Measurements from ENCODE around the gene PRR5L. TPM values are rescaled to one million over a fixed set of nuclear protein-coding genes. Genes with fewer than 3 reads are reported as not detected.

Gene PRR5L
- total RNA-seq, 1 donor from 2014 or later = 15.7 TPM

- Histone ChIP-seq H3K4me1 (ENCODE audit: control insufficient read depth in 3 of 3, insufficient read depth in 3 of 3, low read length in 3 of 3) (peaks cover 0 to 7% (median 6%) of the 10 kb centered on the region in 3 donors), H3K27ac (ENCODE audit: low read depth, low read length) (no peak overlapping the region), H3K9me3 (ENCODE audit: control insufficient read depth in 3 of 3, low read length in 3 of 3) (no peaks in the 10 kb centered on the region), H3K9ac (ENCODE audit: low read depth in 1 of 3, low read length in 3 of 3) (peak overlapping the region in 1 of 3 donors; percentile 34), H3K36me3 (ENCODE audit: control insufficient read depth in 3 of 3, insufficient read depth in 3 of 3, low read length in 3 of 3) (peaks cover 17 to 51% (median 27%) of the 10 kb centered on the region in 3 donors), H3K4me3 (ENCODE audit: low read length in 3 of 3) (no peak overlapping the region), H3K27me3 (ENCODE audit: control insufficient read depth in 3 of 3, insufficient read depth in 3 of 3, low read length in 3 of 3) (no peaks in the 10 kb centered on the region)
Measured at GRCh38 chr11:36278531-36279282, 17.4 kb upstream of the PRR5L start.

- H3K4me1 ChIP-seq (ENCODE audit: control insufficient read depth in 3 of 3, insufficient read depth in 3 of 3, low read length in 3 of 3) = peaks cover 0 to 7% (median 6%) of the 10 kb centered on the region in 3 donors
- H3K9me3 ChIP-seq (ENCODE audit: control insufficient read depth in 3 of 3, low read length in 3 of 3) = no peaks in the 10 kb centered on the region
- no peak overlapping the region for H3K9ac ChIP-seq (ENCODE audit: low read depth in 1 of 3, low read length in 3 of 3)
- no peak overlapping the region for H3K27ac ChIP-seq (ENCODE audit: low read depth, low read length)
- no peak overlapping the region for H3K4me3 ChIP-seq (ENCODE audit: low read length in 3 of 3)
- H3K36me3 ChIP-seq (ENCODE audit: control insufficient read depth in 3 of 3, insufficient read depth in 3 of 3, low read length in 3 of 3) = peaks cover 4 to 36% (median 15%) of the 10 kb centered on the region in 3 donors
- no peaks in the 10 kb centered on the region for H3K27me3 ChIP-seq (ENCODE audit: control insufficient read depth in 3 of 3, insufficient read depth in 3 of 3, low read length in 3 of 3)
Measured at GRCh38 chr11:36280531-36280930, 15.6 kb upstream of the PRR5L start.

GRCh38 chr11:36281850-36282249 is 14.2 kb upstream of the PRR5L start:
- Histone ChIP-seq H3K27ac (ENCODE audit: low read depth, low read length) (no peak overlapping the region), H3K27me3 (ENCODE audit: control insufficient read depth in 3 of 3, insufficient read depth in 3 of 3, low read length in 3 of 3) (no peaks in the 10 kb centered on the region), H3K4me3 (ENCODE audit: low read length in 3 of 3) (no peak overlapping the region), H3K9me3 (ENCODE audit: control insufficient read depth in 3 of 3, low read length in 3 of 3) (no peaks in the 10 kb centered on the region), H3K9ac (ENCODE audit: low read depth in 1 of 3, low read length in 3 of 3) (no peak overlapping the region), H3K4me1 (ENCODE audit: control insufficient read depth in 3 of 3, insufficient read depth in 3 of 3, low read length in 3 of 3) (peaks cover 0 to 7% (median 6%) of the 10 kb centered on the region in 3 donors), H3K36me3 (ENCODE audit: control insufficient read depth in 3 of 3, insufficient read depth in 3 of 3, low read length in 3 of 3) (peaks cover 0 to 24% (median 7%) of the 10 kb centered on the region in 3 donors)

- H3K9me3 ChIP-seq (ENCODE audit: control insufficient read depth in 3 of 3, low read length in 3 of 3) = no peaks in the 10 kb centered on the region
- H3K4me1 ChIP-seq (ENCODE audit: control insufficient read depth in 3 of 3, insufficient read depth in 3 of 3, low read length in 3 of 3) = peaks cover 5 to 10% (median 7%) of the 10 kb centered on the region in 3 donors
- H3K27me3 ChIP-seq (ENCODE audit: control insufficient read depth in 3 of 3, insufficient read depth in 3 of 3, low read length in 3 of 3) = no peaks in the 10 kb centered on the region
- H3K36me3 ChIP-seq (ENCODE audit: control insufficient read depth in 3 of 3, insufficient read depth in 3 of 3, low read length in 3 of 3) = peaks cover 0 to 18% (median 7%) of the 10 kb centered on the region in 3 donors
- H3K27ac ChIP-seq (ENCODE audit: low read depth, low read length) = no peak overlapping the region
- no peak overlapping the region for H3K4me3 ChIP-seq (ENCODE audit: low read length in 3 of 3)
- no peak overlapping the region for H3K9ac ChIP-seq (ENCODE audit: low read depth in 1 of 3, low read length in 3 of 3)
Measured at GRCh38 chr11:36282926-36283325, 13.2 kb upstream of the PRR5L start.

- Histone ChIP-seq H3K27me3 (ENCODE audit: control insufficient read depth in 3 of 3, insufficient read depth in 3 of 3, low read length in 3 of 3) (no peaks in the 10 kb centered on the region), H3K36me3 (ENCODE audit: control insufficient read depth in 3 of 3, insufficient read depth in 3 of 3, low read length in 3 of 3) (no peaks in the 10 kb centered on the region), H3K9me3 (ENCODE audit: control insufficient read depth in 3 of 3, low read length in 3 of 3) (no peaks in the 10 kb centered on the region), H3K9ac (ENCODE audit: low read depth in 1 of 3, low read length in 3 of 3) (peak overlapping the region; percentile 69 to 91 (median 84)), H3K27ac (ENCODE audit: low read depth, low read length) (peak overlapping the region; percentile 3), H3K4me1 (ENCODE audit: control insufficient read depth in 3 of 3, insufficient read depth in 3 of 3, low read length in 3 of 3) (peaks cover 2 to 20% (median 17%) of the 10 kb centered on the region in 3 donors), H3K4me3 (ENCODE audit: low read length in 3 of 3) (peak overlapping the region; percentile 87 to 95 (median 89))
Measured at GRCh38 chr11:36288442-36289225, 7.5 kb upstream of the PRR5L start.

- H3K27me3 ChIP-seq (ENCODE audit: control insufficient read depth in 3 of 3, insufficient read depth in 3 of 3, low read length in 3 of 3) = no peaks in the 10 kb centered on the region
- no peaks in the 10 kb centered on the region for H3K9me3 ChIP-seq (ENCODE audit: control insufficient read depth in 3 of 3, low read length in 3 of 3)
- H3K4me1 ChIP-seq (ENCODE audit: control insufficient read depth in 3 of 3, insufficient read depth in 3 of 3, low read length in 3 of 3) = peaks cover 2 to 20% (median 17%) of the 10 kb centered on the region in 3 donors
- peak within 1 kb of the TSS; percentile 87 to 95 (median 89) for H3K4me3 ChIP-seq (ENCODE audit: low read length in 3 of 3)
- H3K9ac ChIP-seq (ENCODE audit: low read depth in 1 of 3, low read length in 3 of 3) = peak within 1 kb of the TSS; percentile 69 to 91 (median 84)
- H3K36me3 ChIP-seq (ENCODE audit: control insufficient read depth in 3 of 3, insufficient read depth in 3 of 3, low read length in 3 of 3) = no peaks in the 10 kb centered on the region
- H3K27ac ChIP-seq (ENCODE audit: low read depth, low read length) = peak within 1 kb of the TSS; percentile 3
Measured at GRCh38 chr11:36289226-36289852, 6.7 kb upstream of the PRR5L start, which contains the start of gene COMMD9. COMMD9 (minus strand) TSS chr11:36289424; CDS start chr11:36289412, 12 bp downstream.

GRCh38 chr11:36292311-36292722 is 3.8 kb upstream of the PRR5L start:
- Histone ChIP-seq H3K4me1 (ENCODE audit: control insufficient read depth in 3 of 3, insufficient read depth in 3 of 3, low read length in 3 of 3) (peaks cover 2 to 20% (median 17%) of the 10 kb centered on the region in 3 donors), H3K4me3 (ENCODE audit: low read length in 3 of 3) (no peak overlapping the region), H3K9me3 (ENCODE audit: control insufficient read depth in 3 of 3, low read length in 3 of 3) (no peaks in the 10 kb centered on the region), H3K36me3 (ENCODE audit: control insufficient read depth in 3 of 3, insufficient read depth in 3 of 3, low read length in 3 of 3) (no peaks in the 10 kb centered on the region), H3K9ac (ENCODE audit: low read depth in 1 of 3, low read length in 3 of 3) (no peak overlapping the region), H3K27me3 (ENCODE audit: control insufficient read depth in 3 of 3, insufficient read depth in 3 of 3, low read length in 3 of 3) (no peaks in the 10 kb centered on the region), H3K27ac (ENCODE audit: low read depth, low read length) (no peak overlapping the region)

- H3K36me3 ChIP-seq (ENCODE audit: control insufficient read depth in 3 of 3, insufficient read depth in 3 of 3, low read length in 3 of 3) = no peaks in the 10 kb centered on the region
- H3K4me1 ChIP-seq (ENCODE audit: control insufficient read depth in 3 of 3, insufficient read depth in 3 of 3, low read length in 3 of 3) = peaks cover 0 to 7% (median 5%) of the 10 kb centered on the region in 3 donors
- H3K27me3 ChIP-seq (ENCODE audit: control insufficient read depth in 3 of 3, insufficient read depth in 3 of 3, low read length in 3 of 3) = no peaks in the 10 kb centered on the region
- no peaks in the 10 kb centered on the region for H3K9me3 ChIP-seq (ENCODE audit: control insufficient read depth in 3 of 3, low read length in 3 of 3)
- no peak overlapping the region for H3K4me3 ChIP-seq (ENCODE audit: low read length in 3 of 3)
- H3K9ac ChIP-seq (ENCODE audit: low read depth in 1 of 3, low read length in 3 of 3) = no peak overlapping the region
- H3K27ac ChIP-seq (ENCODE audit: low read depth, low read length) = no peak overlapping the region
Measured at GRCh38 chr11:36296884-36297543, 926 bp downstream of the PRR5L start.

- Histone ChIP-seq H3K4me1 (ENCODE audit: control insufficient read depth in 3 of 3, insufficient read depth in 3 of 3, low read length in 3 of 3) (peaks cover 0 to 7% (median 5%) of the 10 kb centered on the region in 3 donors), H3K4me3 (ENCODE audit: low read length in 3 of 3) (no peak overlapping the region), H3K27ac (ENCODE audit: low read depth, low read length) (no peak overlapping the region), H3K27me3 (ENCODE audit: control insufficient read depth in 3 of 3, insufficient read depth in 3 of 3, low read length in 3 of 3) (no peaks in the 10 kb centered on the region), H3K9ac (ENCODE audit: low read depth in 1 of 3, low read length in 3 of 3) (no peak overlapping the region), H3K36me3 (ENCODE audit: control insufficient read depth in 3 of 3, insufficient read depth in 3 of 3, low read length in 3 of 3) (no peaks in the 10 kb centered on the region), H3K9me3 (ENCODE audit: control insufficient read depth in 3 of 3, low read length in 3 of 3) (no peaks in the 10 kb centered on the region)
Measured at GRCh38 chr11:36300650-36301049, 4.6 kb downstream of the PRR5L start.
